Measurements from ENCODE around the gene KLHL14. TPM values are rescaled to one million over a fixed set of nuclear protein-coding genes. Genes with fewer than 3 reads are reported as not detected.

The KLHL14 gene
- total RNA-seq, 2 experiments from 2014 or later, result 0.57 to 2.8 TPM

- no peak overlapping the region for H3K27ac ChIP-seq (ENCODE audit: low read depth, low read length, poor library complexity, severe bottlenecking)
- H3K9me3 ChIP-seq (ENCODE audit: low read length), result no peaks in the 10 kb centered on the region
- TF ChIP-seq EZH2phosphoT487 (IDR thresholded peaks at IDR 0.05; ENCODE audit: borderline replicate concordance, low read depth, low read length) (no peak), CTCF (conservative IDR thresholded peaks at IDR 0.05; ENCODE audit: low read length) (no peak)
- BruUV-seq (replicated peaks), result no TSS peak
- no peaks in the 10 kb centered on the region for H3K4me1 ChIP-seq (ENCODE audit: insufficient read depth, low read length, poor library complexity, severe bottlenecking)
- ChIA-PET POLR2A (no interaction called here), CTCF (ENCODE audit: unreplicated experiment) (no interaction called here)
- H4K20me1 ChIP-seq (ENCODE audit: insufficient read depth, low read length), result no peaks in the 10 kb centered on the region
- no peaks in the 10 kb centered on the region for H3K9me2 ChIP-seq (ENCODE audit: insufficient read depth, low read length)
- no peak overlapping the region for H3K4me3 ChIP-seq (ENCODE audit: low read depth, low read length, poor library complexity, severe bottlenecking)
- H2AFZ ChIP-seq (ENCODE audit: low read length), result no peak overlapping the region
- H3K79me2 ChIP-seq (ENCODE audit: insufficient read depth, low read depth, low read length), result no peaks in the 10 kb centered on the region
- no peaks in the 10 kb centered on the region for H3K36me3 ChIP-seq (ENCODE audit: insufficient read depth, low read length)
- DNase-seq (ENCODE audit: low spot score), result no peak
- intact Hi-C loops (cut with micrococcal nuclease; ENCODE audit: unreplicated experiment), result no loop called here
- no peak overlapping the region for H3K4me2 ChIP-seq (ENCODE audit: low read length)
Measured at GRCh38 chr18:32629292-32629691, 143.5 kb downstream of the KLHL14 start.

DNA sequence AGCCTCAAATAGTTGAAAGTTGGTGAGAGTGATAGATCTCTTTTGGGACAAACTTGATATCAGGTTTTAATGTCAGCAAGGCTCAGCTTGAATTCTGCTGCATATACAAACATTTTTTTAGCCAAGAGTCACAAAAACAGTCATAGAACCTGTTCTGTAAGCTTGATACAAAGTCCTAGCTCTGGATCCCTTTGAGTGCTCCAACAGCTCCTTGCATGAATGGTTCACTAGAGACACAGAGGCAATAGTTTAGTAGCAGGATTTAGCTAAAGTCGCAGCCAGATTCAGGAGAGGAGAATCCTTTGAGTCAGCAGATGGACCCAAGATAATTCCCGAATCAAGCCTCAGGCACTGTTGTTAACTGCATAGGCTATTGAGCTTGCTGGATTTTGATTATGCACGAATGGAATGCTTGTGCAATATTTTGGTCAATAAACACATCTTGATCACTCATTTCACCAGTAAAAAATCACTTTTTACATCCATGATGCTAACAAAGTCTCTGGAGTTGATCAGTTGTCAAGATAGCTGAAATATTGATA lies 148.6 kb downstream of the KLHL14 start:
- POLR2A ChIA-PET, result no interaction called here
- intact Hi-C loops (cut with micrococcal nuclease; ENCODE audit: unreplicated experiment), result no loop called here
- H2AFZ ChIP-seq (ENCODE audit: low read length), result no peak overlapping the region
- H3K9me3 ChIP-seq (ENCODE audit: low read length), result no peaks in the 10 kb centered on the region
- H3K36me3 ChIP-seq (ENCODE audit: insufficient read depth, low read length), result no peaks in the 10 kb centered on the region
- no peaks in the 10 kb centered on the region for H3K79me2 ChIP-seq (ENCODE audit: insufficient read depth, low read depth, low read length)
- no peak overlapping the region for H3K27ac ChIP-seq (ENCODE audit: low read depth, low read length, poor library complexity, severe bottlenecking)
- no peak for TF ChIP-seq EZH2phosphoT487 (IDR thresholded peaks at IDR 0.05; ENCODE audit: borderline replicate concordance, low read depth, low read length)
- no peak for TF ChIP-seq CTCF (conservative IDR thresholded peaks at IDR 0.05; ENCODE audit: low read length)
- H3K4me3 ChIP-seq (ENCODE audit: low read depth, low read length, poor library complexity, severe bottlenecking), result no peak overlapping the region
- H3K4me1 ChIP-seq (ENCODE audit: insufficient read depth, low read length, poor library complexity, severe bottlenecking), result no peaks in the 10 kb centered on the region
- no peak overlapping the region for H3K4me2 ChIP-seq (ENCODE audit: low read length)
- BruUV-seq (replicated peaks), result no TSS peak
- no peaks in the 10 kb centered on the region for H3K9me2 ChIP-seq (ENCODE audit: insufficient read depth, low read length)
- CTCF ChIA-PET (ENCODE audit: unreplicated experiment), result no interaction called here
- no peak for DNase-seq (ENCODE audit: low spot score)
- no peaks in the 10 kb centered on the region for H4K20me1 ChIP-seq (ENCODE audit: insufficient read depth, low read length)

DNA sequence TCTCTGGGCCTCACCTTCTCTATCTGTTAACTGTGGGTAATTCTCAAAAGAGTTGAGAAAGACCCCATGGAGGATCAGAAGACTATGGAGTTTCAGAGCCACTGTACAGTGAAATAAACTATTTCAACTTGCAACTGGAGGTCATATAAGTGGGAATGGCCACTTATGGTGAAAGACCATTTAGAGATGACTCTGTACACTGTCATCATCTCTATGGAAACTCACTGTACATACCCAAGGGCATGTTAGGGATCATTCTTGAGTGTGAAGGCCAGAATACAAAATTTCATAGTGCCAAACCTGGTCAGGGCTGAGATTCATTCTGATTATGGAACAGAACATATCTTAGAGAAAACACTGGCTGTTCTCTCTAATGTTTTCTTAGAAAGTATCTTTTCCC lies 149.3 kb downstream of the KLHL14 start:
- no peaks in the 10 kb centered on the region for H3K4me1 ChIP-seq (ENCODE audit: insufficient read depth, low read length, poor library complexity, severe bottlenecking)

More for the DNA sequence above, 149.3 kb downstream of the KLHL14 start:
- no peak overlapping the region for H2AFZ ChIP-seq (ENCODE audit: low read length)
- ChIA-PET POLR2A (no interaction called here), CTCF (ENCODE audit: unreplicated experiment) (no interaction called here)
- H3K9me2 ChIP-seq (ENCODE audit: insufficient read depth, low read length), result no peaks in the 10 kb centered on the region
- H3K79me2 ChIP-seq (ENCODE audit: insufficient read depth, low read depth, low read length), result no peaks in the 10 kb centered on the region
- TF ChIP-seq EZH2phosphoT487 (IDR thresholded peaks at IDR 0.05; ENCODE audit: borderline replicate concordance, low read depth, low read length), result no peak
- no peak for TF ChIP-seq CTCF (conservative IDR thresholded peaks at IDR 0.05; ENCODE audit: low read length)
- no peak overlapping the region for H3K4me2 ChIP-seq (ENCODE audit: low read length)
- no peak overlapping the region for H3K4me3 ChIP-seq (ENCODE audit: low read depth, low read length, poor library complexity, severe bottlenecking)
- H3K36me3 ChIP-seq (ENCODE audit: insufficient read depth, low read length), result no peaks in the 10 kb centered on the region
- no TSS peak for BruUV-seq (replicated peaks)
- intact Hi-C loops (cut with micrococcal nuclease; ENCODE audit: unreplicated experiment), result no loop called here
- no peak overlapping the region for H3K27ac ChIP-seq (ENCODE audit: low read depth, low read length, poor library complexity, severe bottlenecking)
- DNase-seq (ENCODE audit: low spot score), result no peak
- no peaks in the 10 kb centered on the region for H3K9me3 ChIP-seq (ENCODE audit: low read length)
- H4K20me1 ChIP-seq (ENCODE audit: insufficient read depth, low read length), result no peaks in the 10 kb centered on the region

Small RNAs within 50 kb of the gene (small RNA-seq; reads per million reads assigned to genes)
- not detected for gene AC012123.2

Data from OCI-LY7 (cell line).